ENCODE measurements around the gene FLT1.

Gene FLT1

DNA sequence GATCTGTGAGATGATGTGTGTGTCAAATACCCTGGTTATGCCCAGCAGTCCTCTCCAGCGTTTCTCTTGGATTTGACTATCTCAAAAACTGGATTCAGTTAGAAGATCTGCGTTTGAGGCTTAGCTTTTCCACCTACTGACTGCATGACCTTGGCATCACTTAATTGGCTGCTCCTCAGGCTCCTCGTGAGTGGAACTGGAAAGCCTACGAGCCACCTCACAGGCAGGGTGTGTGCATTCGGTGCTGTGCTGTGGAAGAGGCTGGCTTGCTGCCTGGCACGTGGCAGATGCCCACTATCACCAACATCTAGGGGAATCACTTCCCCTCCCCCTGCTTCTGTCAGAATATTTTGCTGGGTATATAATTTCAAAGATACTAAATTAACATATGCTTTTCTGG, 25.6 kb downstream of the FLT1 start:
- no peak for DNase-seq (ENCODE audit: extremely low read depth, low read depth)
- TF ChIP-seq, protein P1, sequence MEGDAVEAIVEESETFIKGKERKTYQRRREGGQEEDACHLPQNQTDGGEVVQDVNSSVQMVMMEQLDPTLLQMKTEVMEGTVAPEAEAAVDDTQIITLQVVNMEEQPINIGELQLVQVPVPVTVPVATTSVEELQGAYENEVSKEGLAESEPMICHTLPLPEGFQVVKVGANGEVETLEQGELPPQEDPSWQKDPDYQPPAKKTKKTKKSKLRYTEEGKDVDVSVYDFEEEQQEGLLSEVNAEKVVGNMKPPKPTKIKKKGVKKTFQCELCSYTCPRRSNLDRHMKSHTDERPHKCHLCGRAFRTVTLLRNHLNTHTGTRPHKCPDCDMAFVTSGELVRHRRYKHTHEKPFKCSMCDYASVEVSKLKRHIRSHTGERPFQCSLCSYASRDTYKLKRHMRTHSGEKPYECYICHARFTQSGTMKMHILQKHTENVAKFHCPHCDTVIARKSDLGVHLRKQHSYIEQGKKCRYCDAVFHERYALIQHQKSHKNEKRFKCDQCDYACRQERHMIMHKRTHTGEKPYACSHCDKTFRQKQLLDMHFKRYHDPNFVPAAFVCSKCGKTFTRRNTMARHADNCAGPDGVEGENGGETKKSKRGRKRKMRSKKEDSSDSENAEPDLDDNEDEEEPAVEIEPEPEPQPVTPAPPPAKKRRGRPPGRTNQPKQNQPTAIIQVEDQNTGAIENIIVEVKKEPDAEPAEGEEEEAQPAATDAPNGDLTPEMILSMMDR (IDR thresholded peaks at IDR 0.05; ENCODE audit: low read depth, low read length) = no peak

DNA sequence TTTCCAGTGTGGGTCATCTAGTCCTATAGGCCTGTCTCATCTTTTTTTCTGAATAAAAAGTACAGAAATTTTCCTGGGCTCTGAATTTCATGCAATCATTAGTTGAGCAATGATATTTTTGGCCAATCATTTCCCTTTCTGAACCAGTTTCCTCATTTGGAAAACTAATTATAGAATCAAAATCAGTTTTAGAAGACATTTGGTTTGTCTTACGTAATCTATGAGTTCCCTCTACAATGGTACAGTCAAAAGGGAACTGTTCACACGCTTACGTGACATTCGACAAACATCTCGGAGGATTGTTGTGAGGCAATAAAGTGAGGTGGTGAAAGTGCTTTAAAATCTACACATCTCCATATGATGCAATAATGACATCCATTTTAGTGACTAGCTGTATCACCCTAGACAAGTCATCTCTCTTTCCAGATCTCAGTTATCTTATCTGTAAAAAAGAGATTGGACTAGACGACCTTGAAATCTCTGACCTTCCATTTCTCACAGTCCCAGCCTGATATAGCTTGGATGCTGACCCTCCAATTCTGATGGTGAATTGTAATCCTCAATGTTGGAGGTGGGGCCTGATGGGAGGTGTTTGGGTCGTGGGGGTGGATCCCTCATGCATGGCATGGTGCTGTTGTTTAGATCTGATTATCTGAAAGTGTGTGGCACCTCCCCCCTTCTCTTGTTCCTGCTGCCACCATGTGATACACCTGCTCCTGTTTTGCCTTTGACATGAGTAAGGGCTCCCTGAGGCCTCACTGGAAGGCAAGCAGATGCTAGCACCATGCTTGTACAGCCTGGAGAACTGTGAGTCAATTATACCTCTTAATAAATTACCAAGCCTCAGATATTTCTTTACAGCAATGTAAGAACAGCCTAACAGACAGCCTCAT, 26.7 kb downstream of the FLT1 start:
- TF ChIP-seq, protein P1 (IDR thresholded peaks at IDR 0.05; ENCODE audit: low read depth, low read length) = no peak
- DNase-seq (ENCODE audit: extremely low read depth, low read depth) = no peak

DNA sequence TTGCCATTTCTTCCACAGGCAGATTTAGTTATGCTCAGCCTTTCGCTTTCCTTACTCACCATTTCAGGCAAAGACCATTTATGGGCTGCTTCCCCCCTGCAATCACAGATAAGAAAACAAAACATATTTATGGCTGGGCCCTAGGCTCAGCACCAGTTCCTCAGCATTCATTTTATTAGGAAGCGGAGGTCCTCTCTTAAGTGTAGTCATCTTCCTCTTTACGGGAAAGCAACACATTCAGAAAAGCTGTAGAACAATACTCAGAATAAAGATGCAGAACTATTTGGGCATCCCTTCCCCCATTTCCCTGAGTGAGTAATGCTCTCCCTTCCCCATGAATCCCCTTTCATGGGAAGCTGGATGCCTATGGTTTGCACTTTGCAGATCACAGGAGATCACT, 27.9 kb downstream of the FLT1 start:
- DNase-seq (ENCODE audit: extremely low read depth, low read depth) = no peak
- TF ChIP-seq, protein P1 (IDR thresholded peaks at IDR 0.05; ENCODE audit: low read depth, low read length) = no peak

DNA sequence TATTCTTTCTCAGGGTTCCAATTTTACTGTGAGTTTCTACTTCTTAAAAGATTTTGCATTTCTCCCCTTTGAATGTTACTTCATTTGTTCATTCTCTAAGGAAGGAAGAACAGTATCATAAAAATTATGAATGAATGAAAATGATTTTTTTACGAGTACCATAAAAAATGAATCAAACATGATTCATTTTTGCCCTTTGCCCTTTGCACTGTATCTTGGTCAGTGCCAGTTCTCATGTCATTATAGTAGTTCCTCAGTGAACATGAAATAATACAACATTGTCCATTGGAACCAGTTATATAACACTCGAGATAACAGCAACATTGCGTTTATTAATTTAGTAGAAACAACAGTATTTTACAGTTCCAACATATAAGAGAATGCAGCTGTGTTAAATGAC, 28.8 kb downstream of the FLT1 start:
- TF ChIP-seq, protein P1 (IDR thresholded peaks at IDR 0.05; ENCODE audit: low read depth, low read length) = no peak
- no peak for DNase-seq (ENCODE audit: extremely low read depth, low read depth)

DNA sequence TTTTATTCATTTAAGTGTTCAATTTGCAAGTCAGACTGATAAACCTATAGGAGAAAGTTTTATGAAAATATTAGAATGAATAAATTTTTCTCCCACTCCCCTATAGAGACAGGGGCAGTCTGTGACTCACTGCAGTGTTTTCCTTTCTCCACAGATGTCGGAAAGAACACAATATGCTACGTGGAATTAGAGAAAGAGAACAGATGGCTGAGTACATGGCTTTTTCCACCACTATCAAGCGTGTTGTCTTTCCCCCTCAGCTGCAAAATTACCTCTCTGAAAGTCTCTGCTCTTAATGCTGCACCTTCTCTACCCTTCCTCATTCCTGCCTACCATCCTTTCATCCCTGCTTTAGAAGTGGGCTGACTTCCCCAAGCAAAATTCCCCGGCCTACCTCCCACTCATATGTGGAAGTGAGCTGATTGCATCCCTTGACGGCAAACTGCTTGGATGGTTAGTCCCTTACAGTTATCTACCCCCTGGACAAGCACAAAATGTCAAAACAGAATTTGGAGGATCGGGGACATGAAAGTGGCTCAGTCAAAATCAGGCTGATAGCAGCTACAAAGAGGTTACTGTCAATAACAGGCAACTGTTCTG, 30.0 kb downstream of the FLT1 start:
- DNase-seq (ENCODE audit: extremely low read depth, low read depth) = no peak
- TF ChIP-seq, protein P1 (IDR thresholded peaks at IDR 0.05; ENCODE audit: low read depth, low read length) = no peak

DNA sequence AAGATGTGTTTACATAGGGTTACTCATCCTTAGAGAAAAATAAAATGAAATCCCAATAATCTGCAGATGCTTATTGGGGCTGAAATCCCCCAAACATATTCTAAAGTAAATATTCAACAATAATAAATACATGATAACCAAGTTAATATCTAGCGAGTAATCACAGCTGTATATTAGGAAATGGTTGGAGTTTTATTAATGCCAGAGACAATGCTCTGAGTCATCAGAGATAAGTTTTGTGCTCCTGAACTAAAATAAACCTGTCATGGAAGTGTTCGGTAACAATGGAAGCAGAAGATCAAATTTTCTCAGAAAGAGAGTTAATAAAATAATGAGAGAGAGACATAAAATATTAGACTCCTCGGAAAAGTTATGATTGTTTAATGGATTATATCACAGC, 31.4 kb downstream of the FLT1 start:
- TF ChIP-seq, protein P1 (IDR thresholded peaks at IDR 0.05; ENCODE audit: low read depth, low read length) = no peak

DNA sequence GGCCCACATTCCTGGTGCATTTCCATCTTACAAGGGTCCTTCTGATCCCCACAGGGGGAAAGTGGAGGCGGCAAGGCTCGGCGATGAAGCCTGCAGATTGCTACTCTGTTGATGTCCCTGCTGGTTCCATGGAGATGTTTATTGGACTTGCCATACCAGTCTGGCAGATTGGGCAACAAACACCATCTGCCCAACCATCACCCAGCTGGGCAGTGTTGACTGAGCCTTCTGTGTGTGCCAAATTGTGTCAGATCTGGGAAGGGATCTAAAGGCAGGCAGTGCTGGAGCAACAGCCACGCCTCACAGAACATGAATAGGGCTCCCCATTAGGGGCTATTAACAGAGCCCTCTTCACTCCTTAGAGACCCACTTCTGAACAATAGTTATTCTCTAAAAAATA, 35.0 kb downstream of the FLT1 start:
- TF ChIP-seq, protein P1 (IDR thresholded peaks at IDR 0.05; ENCODE audit: low read depth, low read length) = no peak
- DNase-seq (ENCODE audit: extremely low read depth, low read depth) = no peak

More for the DNA sequence above, 31.4 kb downstream of the FLT1 start:
- no peak for DNase-seq (ENCODE audit: extremely low read depth, low read depth)

Measured in AG09319 (cell line).